Prostate gland (tissue), 2 donors: ENCODE measurements around the gene MAPK8IP1. TPM values are rescaled to one million over a fixed set of nuclear protein-coding genes. Genes with fewer than 3 reads are reported as not detected.
"Not testable (repeated sequence)": the region's sequence is repeated elsewhere in the genome, so short reads cannot be mapped to it uniquely, and the experiment has no call there.

Experiments
- DNase-seq: peaks from one replicate; pipeline ENCODE4 v3.0.0-alpha.2; 2019; ENCODE audit warnings: low spot score
- H3K27ac ChIP-seq, 2 donors: fragments of 200-600 bp; sonication (generic); 2 replicates each; pipeline ENCODE4 v1.5.1; 2017 to 2019
- H3K27me3 ChIP-seq: fragments of 200-600 bp; sonication (generic); replicated peaks from 2 replicates; pipeline ENCODE4 v1.5.1; 2019; ENCODE audit not compliant: insufficient read depth
- H3K36me3 ChIP-seq, 2 donors: fragments of 200-600 bp; sonication (generic); 1 replicate in 1 of 2; 2 replicates in 1 of 2; pipeline versions ENCODE4 v1.5.1 to v1.8.1; 2017 to 2019
- H3K4me1 ChIP-seq: fragments of 200-600 bp; sonication (generic); replicated peaks from 2 replicates; pipeline ENCODE4 v1.5.1; 2019
- H3K4me3 ChIP-seq, 2 donors: fragments of 200-600 bp; sonication (generic); 2 replicates each; pipeline ENCODE4 v1.5.1; 2017 to 2019
- H3K9me3 ChIP-seq: fragments of 200-600 bp; sonication (generic); 2 replicates; pipeline ENCODE4 v1.5.1; 2017
- CTCF ChIP-seq, 4 experiments: fragments of 200-600 bp in 2 of 4; fragments of 450-650 bp in 2 of 4; sonication (generic) in 2 of 4; IDR thresholded peaks; 1 replicate in 3 of 4; 2 replicates in 1 of 4; pipeline ENCODE4 v1.5.1; 2016 to 2019; ENCODE audit warnings: antibody characterized with exemption in 4 of 4, mild to moderate bottlenecking in 2 of 4, moderate library complexity in 2 of 4
- POLR2A ChIP-seq: fragments of 450-650 bp; IDR thresholded peaks from one replicate; pipeline ENCODE4 v1.6.1; 2016; ENCODE audit warnings: antibody characterized with exemption, mild to moderate bottlenecking
- POLR2AphosphoS5 ChIP-seq: sonication (generic); formaldehyde crosslinking; IDR thresholded peaks from one replicate; pipeline ENCODE4 v1.6.1; 2017; ENCODE audit warnings: antibody characterized with exemption
- WGBS: methylation state at CpG from one replicate; pipeline ENCODE4 v1.1.5; 2018; 5-methylcytosine and 5-hydroxymethylcytosine counted together
- intact Hi-C: fragments of 100-400 bp; cut with DNase I; formaldehyde crosslinking; loops from one replicate; pipeline ENCODE4 v1.14.2; 2022
- total RNA-seq, 2 donors: library from RNA; depleted of rRNA; stranded (reverse); fragments of >200 nt; gene quantifications; one replicate each; pipeline ENCODE4 v1.1.0, GENCODE V29; 2016

MAPK8IP1 gene
- total RNA-seq, 2 donors from 2014 or later: 19.8 to 46.9 TPM

- Histone ChIP-seq H3K4me1 (peaks cover 2% of the 10 kb centered on the region), H3K27ac (no peak overlapping the region), H3K36me3 (no peaks in the 10 kb centered on the region), H3K4me3 (no peak overlapping the region), H3K9me3 (no peaks in the 10 kb centered on the region), H3K27me3 (no peaks in the 10 kb centered on the region)
- no peak for DNase-seq
- intact Hi-C loops: no loop called here
- 88% methylated on average over 8 of the region's 8 CpGs for WGBS
- no peak for TF ChIP-seq POLR2A
These were observed 10.3 kb downstream of the MAPK8IP1 start for GRCh38 chr11:45895553-45896259.

GRCh38 chr11:45896422-45896984 is 11.1 kb downstream of the MAPK8IP1 start:
- no peak for DNase-seq
- Histone ChIP-seq H3K4me3 (no peak overlapping the region), H3K27me3 (no peaks in the 10 kb centered on the region), H3K4me1 (peaks cover 5% of the 10 kb centered on the region), H3K36me3 (no peaks in the 10 kb centered on the region), H3K27ac (no peak overlapping the region), H3K9me3 (no peaks in the 10 kb centered on the region)
- TF ChIP-seq POLR2AphosphoS5 (no peak), CTCF (IDR thresholded peaks at IDR 0.05) (no peak), POLR2A (no peak)
- intact Hi-C loops: no loop called here
- 22% methylated on average over 19 of the region's 19 CpGs for WGBS

GRCh38 chr11:45897556-45897955 is 12.1 kb downstream of the MAPK8IP1 start:
- Histone ChIP-seq H3K27me3 (no peaks in the 10 kb centered on the region), H3K4me1 (peaks cover 5% of the 10 kb centered on the region), H3K9me3 (no peaks in the 10 kb centered on the region), H3K36me3 (no peaks in the 10 kb centered on the region), H3K4me3 (no peak overlapping the region), H3K27ac (no peak overlapping the region)
- WGBS: 94% methylated on average over 6 of the region's 6 CpGs
- no peak for DNase-seq
- TF ChIP-seq POLR2AphosphoS5 (no peak), CTCF (IDR thresholded peaks at IDR 0.05) (no peak), POLR2A (no peak)
- intact Hi-C loops: no loop called here

GRCh38 chr11:45899086-45899447 is 13.6 kb downstream of the MAPK8IP1 start:
- H3K4me1 ChIP-seq: peaks cover 5% of the 10 kb centered on the region
- H3K4me3 ChIP-seq: peak overlapping the region in 1 of 2 donors; percentile 31
- no peaks in the 10 kb centered on the region for H3K27me3 ChIP-seq
- intact Hi-C loops: no loop called here
- no peaks in the 10 kb centered on the region for H3K36me3 ChIP-seq
- peak overlapping the region in 1 of 2 donors; percentile 34 for H3K27ac ChIP-seq
- DNase-seq: no peak
- TF ChIP-seq POLR2AphosphoS5: no peak
- TF ChIP-seq CTCF (IDR thresholded peaks at IDR 0.05): no peak
- no peak for TF ChIP-seq POLR2A
- H3K9me3 ChIP-seq: no peaks in the 10 kb centered on the region
- 10% methylated on average over 3 of the region's 3 CpGs for WGBS

GRCh38 chr11:45899448-45900174 is 14.2 kb downstream of the MAPK8IP1 start:
- Histone ChIP-seq H3K9me3 (no peaks in the 10 kb centered on the region), H3K36me3 (no peaks in the 10 kb centered on the region), H3K4me1 (peaks cover 5% of the 10 kb centered on the region), H3K4me3 (peak overlapping the region; percentile 31 to 49), H3K27me3 (no peaks in the 10 kb centered on the region), H3K27ac (peak overlapping the region; percentile 34 to 72)
- DNase-seq: peak; percentile 61
- intact Hi-C loops: no loop called here
- TF ChIP-seq POLR2A: no peak
- TF ChIP-seq POLR2AphosphoS5: peak; percentile 12
- TF ChIP-seq CTCF (IDR thresholded peaks at IDR 0.05): no peak
- WGBS: 0% methylated on average over 25 of the region's 62 CpGs

- H3K4me1 ChIP-seq, intact Hi-C loops, H3K9me3 ChIP-seq, H3K27me3 ChIP-seq, DNase-seq, H3K36me3 ChIP-seq: not testable (repeated sequence)
- 3% methylated on average over 31 of the region's 59 CpGs for WGBS
- Histone ChIP-seq H3K4me3 (peak overlapping the region; percentile 31 to 49), H3K27ac (peak overlapping the region; percentile 19 to 72)
These were observed 14.8 kb downstream of the MAPK8IP1 start for GRCh38 chr11:45900175-45900800.
